ENCODE measurements around the gene TM2D1. TPM values are rescaled to one million over a fixed set of nuclear protein-coding genes. Genes with fewer than 3 reads are reported as not detected.
"Not testable (repeated sequence)": the region's sequence is repeated elsewhere in the genome, so short reads cannot be mapped to it uniquely, and the experiment has no call there.

TM2D1 gene
- polyA plus RNA-seq, 1 experiment = 56.5 TPM

DNA sequence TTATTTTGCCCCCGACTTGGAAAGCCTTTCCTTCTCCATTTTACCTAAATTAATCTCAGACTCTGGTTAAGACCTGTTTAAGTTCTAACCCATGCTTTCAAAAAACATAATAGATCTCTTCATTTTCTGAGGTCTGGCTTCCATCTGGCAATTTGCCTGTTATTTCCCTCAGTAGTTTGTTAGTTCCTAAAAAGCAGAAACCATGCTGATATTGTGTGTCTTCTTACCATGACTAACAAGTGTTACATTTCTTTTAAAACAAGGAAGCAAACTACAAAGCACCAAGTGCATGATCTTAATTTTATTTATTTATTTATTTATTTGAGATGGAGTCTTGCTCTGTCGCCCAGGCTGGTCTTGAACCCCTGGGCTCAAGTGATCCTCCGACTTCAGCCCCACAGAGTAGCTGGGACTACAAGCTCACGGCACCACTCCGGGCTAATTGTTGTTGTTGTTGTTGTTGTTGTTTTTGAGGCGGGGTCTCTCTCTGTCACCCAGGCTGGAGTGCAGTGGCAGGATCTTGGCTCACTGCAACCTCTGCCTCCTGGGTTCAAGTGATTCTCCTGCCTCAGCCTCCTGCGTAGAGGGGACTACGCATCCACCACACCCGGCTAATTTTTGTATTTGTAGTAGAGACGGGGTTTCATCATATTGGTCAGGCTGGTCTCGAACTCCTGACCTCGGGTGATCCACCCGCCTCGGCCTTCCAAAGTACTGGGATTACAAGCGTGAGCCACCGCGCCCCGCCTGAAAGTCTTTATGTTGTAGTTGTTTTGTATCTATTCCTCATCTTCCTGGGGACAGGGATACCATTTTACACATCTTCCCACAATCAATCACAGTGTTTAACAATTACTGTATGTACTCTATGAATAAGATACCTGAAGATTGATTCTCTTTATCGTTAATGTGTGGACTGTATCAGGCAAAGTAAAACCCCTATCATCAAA, 16.1 kb upstream of the TM2D1 start:
- no peak for DNase-seq (ENCODE audit: low read depth, low spot score)

DNA sequence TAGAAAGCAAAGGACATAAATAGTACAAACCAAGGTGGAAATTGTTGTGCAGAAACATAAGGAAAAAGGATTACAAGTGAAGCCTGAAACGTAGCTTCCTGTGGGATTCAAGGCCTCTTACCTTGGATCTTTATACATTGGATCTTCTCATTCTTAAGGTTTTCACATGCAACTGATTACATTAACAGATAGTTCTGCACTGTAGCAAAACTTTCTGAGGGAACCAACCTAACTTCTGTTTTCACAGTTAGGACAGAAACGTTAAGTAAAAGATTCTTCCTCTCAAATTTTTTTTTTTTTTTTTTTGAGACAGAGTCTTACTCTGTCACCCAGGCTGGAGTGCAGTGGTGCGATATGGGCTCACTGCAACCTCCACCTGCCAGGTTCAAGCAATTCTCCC, 7.8 kb upstream of the TM2D1 start:
- DNase-seq (ENCODE audit: low read depth, low spot score) = no peak
- TF ChIP-seq, protein P1, sequence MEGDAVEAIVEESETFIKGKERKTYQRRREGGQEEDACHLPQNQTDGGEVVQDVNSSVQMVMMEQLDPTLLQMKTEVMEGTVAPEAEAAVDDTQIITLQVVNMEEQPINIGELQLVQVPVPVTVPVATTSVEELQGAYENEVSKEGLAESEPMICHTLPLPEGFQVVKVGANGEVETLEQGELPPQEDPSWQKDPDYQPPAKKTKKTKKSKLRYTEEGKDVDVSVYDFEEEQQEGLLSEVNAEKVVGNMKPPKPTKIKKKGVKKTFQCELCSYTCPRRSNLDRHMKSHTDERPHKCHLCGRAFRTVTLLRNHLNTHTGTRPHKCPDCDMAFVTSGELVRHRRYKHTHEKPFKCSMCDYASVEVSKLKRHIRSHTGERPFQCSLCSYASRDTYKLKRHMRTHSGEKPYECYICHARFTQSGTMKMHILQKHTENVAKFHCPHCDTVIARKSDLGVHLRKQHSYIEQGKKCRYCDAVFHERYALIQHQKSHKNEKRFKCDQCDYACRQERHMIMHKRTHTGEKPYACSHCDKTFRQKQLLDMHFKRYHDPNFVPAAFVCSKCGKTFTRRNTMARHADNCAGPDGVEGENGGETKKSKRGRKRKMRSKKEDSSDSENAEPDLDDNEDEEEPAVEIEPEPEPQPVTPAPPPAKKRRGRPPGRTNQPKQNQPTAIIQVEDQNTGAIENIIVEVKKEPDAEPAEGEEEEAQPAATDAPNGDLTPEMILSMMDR (IDR thresholded peaks at IDR 0.05; ENCODE audit: low read depth, low read length) = no peak
- ChIA-PET POLR2A (no interaction called here), CTCF (no interaction called here)
- H3K9me3 ChIP-seq (ENCODE audit: control insufficient read depth, insufficient read depth, low read length) = no peaks in the 10 kb centered on the region
- H3K4me3 ChIP-seq (ENCODE audit: low read depth, low read length) = no peak overlapping the region
- H3K27me3 ChIP-seq (ENCODE audit: control insufficient read depth, insufficient read depth, low read length) = no peaks in the 10 kb centered on the region
- no peak overlapping the region for H3K27ac ChIP-seq (ENCODE audit: low read depth, low read length)

More for the DNA sequence above, 16.1 kb upstream of the TM2D1 start:
- H3K4me3 ChIP-seq (ENCODE audit: low read depth, low read length) = no peak overlapping the region
- ChIA-PET CTCF (no interaction called here), POLR2A (no interaction called here)
- H3K27me3 ChIP-seq (ENCODE audit: control insufficient read depth, insufficient read depth, low read length) = no peaks in the 10 kb centered on the region
- no peak overlapping the region for H3K27ac ChIP-seq (ENCODE audit: low read depth, low read length)
- TF ChIP-seq, protein P1 (IDR thresholded peaks at IDR 0.05; ENCODE audit: low read depth, low read length) = no peak
- H3K9me3 ChIP-seq (ENCODE audit: control insufficient read depth, insufficient read depth, low read length) = no peaks in the 10 kb centered on the region; the same call in 1 of the 2 replicates

DNA sequence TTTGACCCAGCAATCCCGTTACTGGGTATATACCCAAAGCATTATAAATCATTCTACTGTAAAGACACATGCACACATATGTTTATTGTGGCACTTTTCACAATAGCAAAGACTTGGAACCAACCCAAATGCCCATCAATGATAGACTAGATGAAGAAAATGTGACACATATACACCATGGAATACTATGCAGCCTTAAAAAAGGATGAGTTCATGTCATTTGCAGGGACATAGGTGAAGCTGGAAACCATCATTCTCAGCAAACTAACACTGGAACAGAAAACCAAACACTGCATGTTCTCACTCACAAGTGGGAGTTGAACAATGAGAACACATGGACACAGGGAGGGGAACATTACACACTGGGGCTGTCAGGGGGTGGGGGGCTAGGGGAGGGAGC, 5.7 kb upstream of the TM2D1 start:
- H3K4me3 ChIP-seq (ENCODE audit: low read depth, low read length); CTCF ChIA-PET; H3K9me3 ChIP-seq (ENCODE audit: control insufficient read depth, insufficient read depth, low read length); H3K27me3 ChIP-seq (ENCODE audit: control insufficient read depth, insufficient read depth, low read length); H3K27ac ChIP-seq (ENCODE audit: low read depth, low read length); DNase-seq (ENCODE audit: low read depth, low spot score); POLR2A ChIA-PET: not testable (repeated sequence)

DNA sequence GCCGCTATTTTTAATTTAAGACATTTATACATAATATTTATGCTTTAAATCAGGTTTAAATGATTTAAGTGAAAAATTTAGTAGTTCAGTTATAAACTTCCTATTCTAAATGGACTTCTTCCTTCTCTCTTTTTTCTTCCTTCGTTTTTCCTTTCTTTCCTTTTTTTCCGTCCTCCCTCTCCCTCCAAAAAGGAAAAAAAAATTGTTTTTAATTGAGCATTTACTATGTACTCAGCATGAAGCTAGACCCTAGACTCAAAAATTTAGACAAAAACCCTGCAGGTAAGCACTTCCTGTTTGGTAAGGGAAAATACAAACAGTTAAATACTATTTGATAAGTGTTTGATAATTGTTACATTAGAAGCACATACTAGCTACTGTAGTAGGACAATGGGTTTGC, 2.6 kb upstream of the TM2D1 start:
- POLR2A ChIA-PET = no interaction called here
- CTCF ChIA-PET = no interaction called here
- no peak overlapping the region for H3K4me3 ChIP-seq (ENCODE audit: low read depth, low read length)
- TF ChIP-seq, protein P1 (IDR thresholded peaks at IDR 0.05; ENCODE audit: low read depth, low read length) = no peak
- H3K27me3 ChIP-seq (ENCODE audit: control insufficient read depth, insufficient read depth, low read length) = no peaks in the 10 kb centered on the region
- no peak overlapping the region for H3K27ac ChIP-seq (ENCODE audit: low read depth, low read length)
- DNase-seq (ENCODE audit: low read depth, low spot score) = no peak
- no peaks in the 10 kb centered on the region; the same call in 1 of the 2 replicates for H3K9me3 ChIP-seq (ENCODE audit: control insufficient read depth, insufficient read depth, low read length)

DNA sequence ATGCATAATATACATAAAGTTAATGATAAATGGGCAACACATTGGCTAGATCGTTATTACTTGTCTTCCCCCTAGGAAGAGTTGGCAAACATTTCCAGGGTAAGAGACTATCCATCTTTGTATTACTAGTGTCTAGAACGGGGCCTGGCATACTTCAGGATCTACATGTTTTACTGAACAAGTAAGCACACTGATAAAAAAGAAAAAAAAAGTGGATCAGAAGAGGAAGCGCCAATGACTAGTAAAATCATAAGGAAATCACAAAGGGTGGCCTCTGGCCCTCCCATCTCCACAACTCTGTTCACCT, 482 bp downstream of the TM2D1 start:
- Histone ChIP-seq H3K27me3 (ENCODE audit: control insufficient read depth, insufficient read depth, low read length) (no peaks in the 10 kb centered on the region), H3K27ac (ENCODE audit: low read depth, low read length) (peak overlapping the region; percentile 65), H3K9me3 (ENCODE audit: control insufficient read depth, insufficient read depth, low read length) (no peaks in the 10 kb centered on the region; the same call in 1 of the 2 replicates), H3K4me3 (ENCODE audit: low read depth, low read length) (peak overlapping the region; percentile 100)
- TF ChIP-seq, protein P1 (IDR thresholded peaks at IDR 0.05; ENCODE audit: low read depth, low read length) = no peak
- ChIA-PET CTCF (no interaction called here), POLR2A (no interaction called here)
- DNase-seq (ENCODE audit: low read depth, low spot score) = no peak

DNA sequence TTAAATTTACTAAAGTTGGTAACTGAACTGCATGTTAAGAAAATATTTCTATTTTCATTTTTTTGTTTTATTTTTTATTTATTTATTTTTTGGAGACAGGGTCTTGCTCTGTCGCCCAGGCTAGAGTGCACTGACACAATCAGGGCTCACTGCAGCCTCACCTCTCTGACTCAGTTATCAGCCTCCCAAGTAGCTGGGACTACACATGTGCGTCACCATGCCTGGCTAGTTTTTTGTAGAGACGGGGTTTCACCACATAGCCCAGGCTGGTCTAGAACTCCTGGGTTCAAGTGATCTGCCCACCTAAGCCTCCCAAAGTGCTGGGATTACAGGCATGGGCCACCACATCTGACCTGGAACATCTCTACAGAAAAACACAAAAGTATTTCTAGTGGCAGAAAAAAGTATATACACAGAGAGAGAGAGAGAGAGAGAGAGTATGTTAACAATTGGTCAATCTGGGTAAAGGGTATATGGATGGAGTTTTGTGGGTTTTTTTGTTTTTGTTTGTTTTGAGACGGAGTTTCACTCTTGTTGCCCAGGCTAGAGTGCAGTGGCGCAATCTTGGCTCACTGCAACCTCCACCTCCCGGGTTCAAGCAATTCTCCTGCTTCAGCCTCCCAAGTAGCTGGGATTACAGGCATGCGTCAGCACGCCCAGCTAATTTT, 5.8 kb downstream of the TM2D1 start:
- H3K4me3 ChIP-seq (ENCODE audit: low read depth, low read length); POLR2A ChIA-PET; CTCF ChIA-PET; DNase-seq (ENCODE audit: low read depth, low spot score); H3K9me3 ChIP-seq (ENCODE audit: control insufficient read depth, insufficient read depth, low read length); H3K27ac ChIP-seq (ENCODE audit: low read depth, low read length); H3K27me3 ChIP-seq (ENCODE audit: control insufficient read depth, insufficient read depth, low read length): not testable (repeated sequence)

Measured in AG04450 (cell line).